GM18499 (cell line): ENCODE results near the gene KANK4.
"Not testable (repeated sequence)": the region's sequence is repeated elsewhere in the genome, so short reads cannot be mapped to it uniquely, and the experiment has no call there.

ENCODE experiments used
- ATAC-seq: cut with Tn5 transposase; IDR thresholded peaks from one replicate; pipeline ENCODE4 v1.9.1; 2021; ENCODE audit warnings: moderate number of reproducible peaks; ENCODE audit not compliant: insufficient read depth, unreplicated experiment

Gene KANK4

GRCh38 chr1:62241371-62242131 is 77.7 kb downstream of the KANK4 start:
- ATAC-seq: no peak

GRCh38 chr1:62240651-62241370 is 78.4 kb downstream of the KANK4 start:
- no peak for ATAC-seq

- ATAC-seq: not testable (repeated sequence)
Measured at GRCh38 chr1:62239652-62240403, 79.4 kb downstream of the KANK4 start.

- no peak for ATAC-seq
Measured at GRCh38 chr1:62238507-62238906, 80.7 kb downstream of the KANK4 start.

GRCh38 chr1:62237950-62238374 is 81.3 kb downstream of the KANK4 start:
- ATAC-seq: no peak

GRCh38 chr1:62237361-62237760 is 81.9 kb downstream of the KANK4 start:
- ATAC-seq: no peak

- ATAC-seq: no peak
Measured at GRCh38 chr1:62235576-62235975, 83.7 kb downstream of the KANK4 start.

- ATAC-seq: no peak
Measured at GRCh38 chr1:62234688-62235087, 84.5 kb downstream of the KANK4 start.

- ATAC-seq: no peak
Measured at GRCh38 chr1:62233926-62234450, 85.2 kb downstream of the KANK4 start.

GRCh38 chr1:62232871-62233278 is 86.4 kb downstream of the KANK4 start:
- ATAC-seq: no peak

GRCh38 chr1:62230718-62231117 is 88.5 kb downstream of the KANK4 start:
- no peak for ATAC-seq

- ATAC-seq: no peak
Measured at GRCh38 chr1:62229932-62230331, 89.3 kb downstream of the KANK4 start.

- ATAC-seq: no peak
Measured at GRCh38 chr1:62229468-62229867, 89.8 kb downstream of the KANK4 start.

- ATAC-seq: no peak
Measured at GRCh38 chr1:62228883-62229187, 90.4 kb downstream of the KANK4 start.

GRCh38 chr1:62228136-62228882 is 90.9 kb downstream of the KANK4 start:
- no peak for ATAC-seq

- no peak for ATAC-seq
Measured at GRCh38 chr1:62227496-62227895, 91.7 kb downstream of the KANK4 start.

- no peak for ATAC-seq
Measured at GRCh38 chr1:62224182-62224581, 95.1 kb downstream of the KANK4 start.

- no peak for ATAC-seq
Measured at GRCh38 chr1:62222321-62222720, 96.9 kb downstream of the KANK4 start.

- no peak for ATAC-seq
Measured at GRCh38 chr1:62221171-62221570, 98.1 kb downstream of the KANK4 start.

GRCh38 chr1:62220456-62220855 is 98.8 kb downstream of the KANK4 start:
- not testable (repeated sequence) for ATAC-seq
